HCT116 (cell line): ENCODE measurements around the gene PBX1. TPM values are rescaled to one million over a fixed set of nuclear protein-coding genes. Genes with fewer than 3 reads are reported as not detected.
A peak's percentile ranks its signal among the peaks of the same experiment; 100 is the strongest.

Experiments used
- ATAC-seq: fragments of 200-7000 bp; cut with Tn5 transposase; 2 replicates; pipeline ENCODE4 v1.9.1; 2020; ENCODE audit warnings: mild to moderate bottlenecking, moderate library complexity
- BruUV-seq: library from RNA; stranded (reverse); fragments of 400-500 nt; replicated peaks from 2 replicates; lab custom pipeline; 2021; lab: Mats Ljungman, UMichigan
- CTCF ChIA-PET: fragments of 300-600 bp; sonication (Branson Sonifier 250); formaldehyde crosslinking; loops from one replicate; lab custom pipeline; 2021; ENCODE audit warnings: antibody characterized with exemption; lab: Charles Lee
- POLR2A ChIA-PET: fragments of 300-600, 350-600 bp; sonication (Branson Sonifier 250); formaldehyde crosslinking; loops from one replicate; lab custom pipeline; 2021; ENCODE audit warnings: antibody characterized with exemption; lab: Charles Lee
- RAD21 ChIA-PET, 2 experiments: fragments of 300-600 bp; sonication (Branson Sonifier 250); formaldehyde crosslinking; loops; one replicate each; lab custom pipeline; 2023; ENCODE audit warnings: low total read pairs in 2 of 2; ENCODE audit not compliant: uncharacterized antibody in 2 of 2, unreplicated experiment in 2 of 2, low non-redundant PET in 1 of 2; lab: Charles Lee
- DNase-seq: peaks from one replicate; pipeline ENCODE4 v3.0.0-alpha.2; 2010; ENCODE audit warnings: low read depth, low spot score
- H2AFZ ChIP-seq: fragments of 200-600 bp; shearing (Covaris generic), sonication (generic); 2 replicates; pipeline ENCODE4 v1.6.1; 2017; ENCODE audit warnings: low read depth, mixed run types, mixed read lengths, antibody characterized with exemption, low read length; ENCODE audit not compliant: poor library complexity, severe bottlenecking
- H3K27ac ChIP-seq: 2 replicates; pipeline ENCODE4 v1.5.1; 2012; ENCODE audit warnings: low read depth, low read length
- H3K27me3 ChIP-seq: fragments of 200-600 bp; sonication (generic); 2 replicates; pipeline ENCODE4 v1.6.1; 2016; ENCODE audit warnings: mixed run types, low read length, mixed read lengths; ENCODE audit not compliant: insufficient read depth
- H3K36me3 ChIP-seq, 2 experiments: fragments of 200-500 bp in 1 of 2; fragments of 200-600 bp in 1 of 2; sonication (Bioruptor generic) in 1 of 2; sonication (generic) in 1 of 2; 2 replicates each; pipeline versions ENCODE4 v1.5.1 to v1.6.1; 2014 to 2016; ENCODE audit warnings: low read length in 2 of 2, inconsistent platforms in 1 of 2, mixed read lengths in 1 of 2, mixed run types in 1 of 2; ENCODE audit not compliant: insufficient read depth in 2 of 2, control insufficient read depth in 1 of 2
- H3K4me1 ChIP-seq, 2 experiments: fragments of 200-600 bp in 1 of 2; sonication (generic) in 1 of 2; 2 replicates each; pipeline versions ENCODE4 v1.5.1 to v1.6.1; 2012 to 2017; ENCODE audit warnings: low read length in 2 of 2, inconsistent platforms in 1 of 2, mild to moderate bottlenecking in 1 of 2, mixed read lengths in 1 of 2, mixed run types in 1 of 2, moderate library complexity in 1 of 2; ENCODE audit not compliant: insufficient read depth in 2 of 2, control insufficient read depth in 1 of 2
- H3K4me2 ChIP-seq: fragments of 200-600 bp; sonication (generic); 2 replicates; pipeline ENCODE4 v1.6.1; 2017; ENCODE audit warnings: mixed run types, low read length, mixed read lengths
- H3K4me3 ChIP-seq, 2 experiments: fragments of 200-600 bp in 1 of 2; sonication (generic) in 1 of 2; replicated peaks in 1 of 2; 2 replicates each; pipeline ENCODE4 v1.5.1; 2011 to 2016; ENCODE audit warnings: low read length in 2 of 2, control low read depth in 1 of 2, low read depth in 1 of 2, mild to moderate bottlenecking in 1 of 2, mixed read lengths in 1 of 2, mixed run types in 1 of 2
- H3K79me2 ChIP-seq: fragments of 200-600 bp; sonication (generic); 2 replicates; pipeline ENCODE4 v1.6.1; 2017; ENCODE audit warnings: mild to moderate bottlenecking, mixed run types, low read length, moderate library complexity, mixed read lengths; ENCODE audit not compliant: insufficient read depth
- H3K9ac ChIP-seq: fragments of 200-600 bp; sonication (generic); 2 replicates; pipeline ENCODE4 v1.6.1; 2016; ENCODE audit warnings: low read length, mixed read lengths
- H3K9me2 ChIP-seq: fragments of 200-600 bp; sonication (generic), shearing (Covaris generic); 2 replicates; pipeline ENCODE4 v1.6.1; 2017; ENCODE audit warnings: mixed run types, mild to moderate bottlenecking, moderate library complexity; ENCODE audit not compliant: insufficient read depth
- H3K9me3 ChIP-seq, 2 experiments: fragments of 200-500 bp in 1 of 2; fragments of 200-600 bp in 1 of 2; sonication (Bioruptor generic) in 1 of 2; sonication (generic) in 1 of 2; 2 replicates each; pipeline ENCODE4 v1.6.1; 2014 to 2017; ENCODE audit warnings: low read length in 2 of 2, mixed read lengths in 2 of 2, inconsistent platforms in 1 of 2, low read depth in 1 of 2, mild to moderate bottlenecking in 1 of 2, mixed run types in 1 of 2, moderate library complexity in 1 of 2; ENCODE audit not compliant: control insufficient read depth in 1 of 2, insufficient read depth in 1 of 2
- H4K20me1 ChIP-seq: fragments of 200-600 bp; sonication (generic), shearing (Covaris generic); 2 replicates; pipeline ENCODE4 v1.6.1; 2017; ENCODE audit warnings: mixed run types, mild to moderate bottlenecking, moderate library complexity; ENCODE audit not compliant: insufficient read depth
- ELF1 ChIP-seq: IDR thresholded peaks from 2 replicates; pipeline ENCODE4 v1.6.1; 2012; ENCODE audit warnings: low read depth, borderline replicate concordance
- FOSL1 ChIP-seq: IDR thresholded peaks from 2 replicates; pipeline ENCODE4 v1.6.1; 2012; ENCODE audit warnings: low read depth
- SRF ChIP-seq: IDR thresholded peaks from 2 replicates; pipeline ENCODE4 v1.6.1; 2012; ENCODE audit warnings: low read depth
- ZFX ChIP-seq: fragments of 450-650 bp; IDR thresholded peaks from 2 replicates; pipeline ENCODE4 v1.6.1; 2017
- intact Hi-C: fragments of 100-400 bp; cut with micrococcal nuclease; formaldehyde crosslinking; loops from 2 replicates; pipeline ENCODE4 v1.10.0; 2022
- total RNA-seq: library from RNA; stranded (reverse); gene quantifications from one replicate; pipeline ENCODE4 v1.2.1, GENCODE V29; 2021; ENCODE audit not compliant: unreplicated experiment
- TF ChIP-seq, protein P1 (sequence below): IDR thresholded peaks from 2 replicates; pipeline ENCODE4 v1.6.1; 2012
- TF ChIP-seq, protein P2 (sequence below): IDR thresholded peaks from 2 replicates; pipeline ENCODE4 v1.6.1; 2011; ENCODE audit warnings: mild to moderate bottlenecking, low read length, moderate library complexity; ENCODE audit not compliant: insufficient replicate concordance; ENCODE audit errors: extremely low read depth
- TF ChIP-seq, protein P3 (sequence below), 3 experiments: fragments of 200-600 bp in 1 of 3; sonication (generic) in 1 of 3; IDR thresholded peaks in 2 of 3; conservative IDR thresholded peaks in 1 of 3; 2 replicates each; pipeline ENCODE4 v1.5.1; 2012 to 2017; ENCODE audit warnings: low read depth in 2 of 3, low read length in 2 of 3, antibody characterized with exemption in 1 of 3, borderline replicate concordance in 1 of 3, control low read depth in 1 of 3, mild to moderate bottlenecking in 1 of 3, mixed read lengths in 1 of 3, mixed run types in 1 of 3, moderate library complexity in 1 of 3; ENCODE audit not compliant: insufficient read depth in 1 of 3

The PBX1 gene
- total RNA-seq, 1 experiment from 2014 or later = 29.6 TPM

GRCh38 chr1:164767752-164768402 is 208.9 kb downstream of the PBX1 start:
- no peaks in the 10 kb centered on the region for H3K79me2 ChIP-seq
- no peak overlapping the region for H3K4me3 ChIP-seq
- no peaks in the 10 kb centered on the region for H3K9me3 ChIP-seq
- no peaks in the 10 kb centered on the region for H3K36me3 ChIP-seq
- peak overlapping the region; percentile 37 for H3K4me2 ChIP-seq
- peaks cover 41 to 53% of the 10 kb centered on the region in 2 experiments for H3K4me1 ChIP-seq
- no peak overlapping the region for H2AFZ ChIP-seq
- ChIA-PET CTCF (no interaction called here), POLR2A (no interaction called here), RAD21 (no interaction called here)
- H3K9me2 ChIP-seq = no peaks in the 10 kb centered on the region
- peak overlapping the region; percentile 55; the same call in 1 of the 2 replicates for H3K27ac ChIP-seq
- no TSS peak for BruUV-seq
- intact Hi-C loops = no loop called here
- no peaks in the 10 kb centered on the region for H4K20me1 ChIP-seq
- ATAC-seq = no peak
- H3K9ac ChIP-seq = no peak overlapping the region
- no peak for DNase-seq
- TF ChIP-seq ELF1 = no peak
- TF ChIP-seq, protein P1, sequence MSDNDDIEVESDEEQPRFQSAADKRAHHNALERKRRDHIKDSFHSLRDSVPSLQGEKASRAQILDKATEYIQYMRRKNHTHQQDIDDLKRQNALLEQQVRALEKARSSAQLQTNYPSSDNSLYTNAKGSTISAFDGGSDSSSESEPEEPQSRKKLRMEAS = no peak
- no peak for TF ChIP-seq FOSL1
- TF ChIP-seq, protein P2, sequence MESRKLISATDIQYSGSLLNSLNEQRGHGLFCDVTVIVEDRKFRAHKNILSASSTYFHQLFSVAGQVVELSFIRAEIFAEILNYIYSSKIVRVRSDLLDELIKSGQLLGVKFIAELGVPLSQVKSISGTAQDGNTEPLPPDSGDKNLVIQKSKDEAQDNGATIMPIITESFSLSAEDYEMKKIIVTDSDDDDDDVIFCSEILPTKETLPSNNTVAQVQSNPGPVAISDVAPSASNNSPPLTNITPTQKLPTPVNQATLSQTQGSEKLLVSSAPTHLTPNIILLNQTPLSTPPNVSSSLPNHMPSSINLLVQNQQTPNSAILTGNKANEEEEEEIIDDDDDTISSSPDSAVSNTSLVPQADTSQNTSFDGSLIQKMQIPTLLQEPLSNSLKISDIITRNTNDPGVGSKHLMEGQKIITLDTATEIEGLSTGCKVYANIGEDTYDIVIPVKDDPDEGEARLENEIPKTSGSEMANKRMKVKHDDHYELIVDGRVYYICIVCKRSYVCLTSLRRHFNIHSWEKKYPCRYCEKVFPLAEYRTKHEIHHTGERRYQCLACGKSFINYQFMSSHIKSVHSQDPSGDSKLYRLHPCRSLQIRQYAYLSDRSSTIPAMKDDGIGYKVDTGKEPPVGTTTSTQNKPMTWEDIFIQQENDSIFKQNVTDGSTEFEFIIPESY = no peak
- TF ChIP-seq ZFX = no peak
- TF ChIP-seq SRF = no peak
- TF ChIP-seq, protein P3, sequence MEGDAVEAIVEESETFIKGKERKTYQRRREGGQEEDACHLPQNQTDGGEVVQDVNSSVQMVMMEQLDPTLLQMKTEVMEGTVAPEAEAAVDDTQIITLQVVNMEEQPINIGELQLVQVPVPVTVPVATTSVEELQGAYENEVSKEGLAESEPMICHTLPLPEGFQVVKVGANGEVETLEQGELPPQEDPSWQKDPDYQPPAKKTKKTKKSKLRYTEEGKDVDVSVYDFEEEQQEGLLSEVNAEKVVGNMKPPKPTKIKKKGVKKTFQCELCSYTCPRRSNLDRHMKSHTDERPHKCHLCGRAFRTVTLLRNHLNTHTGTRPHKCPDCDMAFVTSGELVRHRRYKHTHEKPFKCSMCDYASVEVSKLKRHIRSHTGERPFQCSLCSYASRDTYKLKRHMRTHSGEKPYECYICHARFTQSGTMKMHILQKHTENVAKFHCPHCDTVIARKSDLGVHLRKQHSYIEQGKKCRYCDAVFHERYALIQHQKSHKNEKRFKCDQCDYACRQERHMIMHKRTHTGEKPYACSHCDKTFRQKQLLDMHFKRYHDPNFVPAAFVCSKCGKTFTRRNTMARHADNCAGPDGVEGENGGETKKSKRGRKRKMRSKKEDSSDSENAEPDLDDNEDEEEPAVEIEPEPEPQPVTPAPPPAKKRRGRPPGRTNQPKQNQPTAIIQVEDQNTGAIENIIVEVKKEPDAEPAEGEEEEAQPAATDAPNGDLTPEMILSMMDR (IDR thresholded peaks at IDR 0.05 in 2 of 3, conservative IDR thresholded peaks at IDR 0.05 in 1 of 3; ENCODE audit: borderline replicate concordance in 1 of 3, insufficient read depth in 1 of 3, low read depth in 2 of 3, low read length in 2 of 3) = no peak
- H3K27me3 ChIP-seq = no peaks in the 10 kb centered on the region
